IPS-18c (cell line): ENCODE data around the gene POLE4.

ENCODE experiments used
- H3K4me3 ChIP-seq: 2 replicates; pipeline ENCODE4 v1.7.0; 2013; ENCODE audit warnings: low read depth, mild to moderate bottlenecking, low read length, moderate library complexity; ENCODE audit not compliant: insufficient read depth
- H3K9me3 ChIP-seq: one replicate; pipeline ENCODE4 v1.6.1; 2013; ENCODE audit warnings: mild to moderate bottlenecking, low read length, moderate library complexity; ENCODE audit not compliant: control insufficient read depth, insufficient read depth

POLE4 gene, protein sequence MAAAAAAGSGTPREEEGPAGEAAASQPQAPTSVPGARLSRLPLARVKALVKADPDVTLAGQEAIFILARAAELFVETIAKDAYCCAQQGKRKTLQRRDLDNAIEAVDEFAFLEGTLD

GRCh38 chr2:74958274-74959105 is at the start of gene POLE4:
POLE4 (plus strand) TSS chr2:74958643; CDS start chr2:74958680, 37 bp downstream.
- Histone ChIP-seq H3K9me3 (peaks cover 2% of the 10 kb centered on the region), H3K4me3 (peak within 1 kb of the TSS; percentile 49)

DNA sequence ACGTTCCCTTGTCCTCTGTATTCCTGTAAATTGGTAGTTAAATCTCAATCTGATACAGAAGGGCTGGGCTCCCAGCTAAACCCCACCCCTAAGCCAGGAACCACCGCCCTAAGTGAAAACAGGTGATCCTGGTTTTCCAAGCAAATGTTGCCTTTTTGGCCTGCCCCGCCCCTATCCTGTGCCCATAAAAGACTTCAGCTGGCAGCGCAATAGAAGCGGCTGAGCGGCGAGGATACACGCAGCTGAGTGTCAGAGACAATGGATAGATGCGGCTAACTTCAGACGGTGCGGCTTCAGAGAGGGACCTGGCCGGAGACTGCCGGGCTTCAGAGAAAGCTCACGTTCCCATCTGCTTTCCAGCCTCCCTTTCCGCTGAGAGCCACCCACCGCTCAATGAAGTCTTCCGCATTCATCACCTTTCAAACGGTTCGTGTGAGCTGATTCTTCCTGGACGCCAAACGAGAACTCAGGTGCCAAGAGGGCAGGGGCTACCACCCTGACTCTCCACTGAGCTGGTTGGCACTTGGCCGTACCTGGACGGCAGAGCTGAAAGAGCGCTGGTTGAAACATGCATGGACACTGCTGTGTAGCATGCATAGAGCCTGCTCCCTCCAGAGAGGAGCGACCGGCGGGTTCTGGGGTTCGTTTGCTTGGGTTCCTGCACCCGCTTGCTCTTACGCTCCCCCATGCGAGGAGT is 49.5 kb upstream of the POLE4 start:
- peaks cover 2% of the 10 kb centered on the region for H3K9me3 ChIP-seq
- H3K4me3 ChIP-seq = no peak overlapping the region

- no peak overlapping the region for H3K4me3 ChIP-seq
- peaks cover 2% of the 10 kb centered on the region for H3K9me3 ChIP-seq
These were observed 48.2 kb upstream of the POLE4 start for GRCh38 chr2:74910245-74910644.

DNA sequence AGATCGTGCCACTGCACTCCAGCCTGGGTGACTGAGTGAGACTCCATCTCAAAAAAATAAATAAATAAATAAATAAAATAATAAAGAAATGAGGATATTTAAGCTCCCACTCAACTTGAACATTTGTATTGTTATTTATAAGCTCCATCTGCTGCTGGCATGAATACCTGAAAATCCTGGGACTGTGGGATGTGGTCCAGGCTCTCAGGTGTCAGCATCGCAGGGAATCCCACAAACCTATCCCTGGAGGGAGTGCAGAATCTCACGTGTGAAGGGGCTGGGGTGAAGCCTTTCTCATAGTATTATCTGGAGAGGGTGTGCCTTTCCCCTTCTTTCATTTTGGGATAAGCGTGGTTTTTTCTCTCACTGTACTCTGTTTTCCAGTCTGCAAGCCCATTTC is 47.4 kb upstream of the POLE4 start:
- Histone ChIP-seq H3K9me3 (peaks cover 2% of the 10 kb centered on the region), H3K4me3 (no peak overlapping the region)

GRCh38 chr2:74915743-74916142 is 42.7 kb upstream of the POLE4 start:
- H3K9me3 ChIP-seq = peaks cover 2% of the 10 kb centered on the region
- H3K4me3 ChIP-seq = no peak overlapping the region

- Histone ChIP-seq H3K9me3 (peaks cover 2% of the 10 kb centered on the region), H3K4me3 (no peak overlapping the region)
These were observed 42.0 kb upstream of the POLE4 start for GRCh38 chr2:74916394-74916793.

DNA sequence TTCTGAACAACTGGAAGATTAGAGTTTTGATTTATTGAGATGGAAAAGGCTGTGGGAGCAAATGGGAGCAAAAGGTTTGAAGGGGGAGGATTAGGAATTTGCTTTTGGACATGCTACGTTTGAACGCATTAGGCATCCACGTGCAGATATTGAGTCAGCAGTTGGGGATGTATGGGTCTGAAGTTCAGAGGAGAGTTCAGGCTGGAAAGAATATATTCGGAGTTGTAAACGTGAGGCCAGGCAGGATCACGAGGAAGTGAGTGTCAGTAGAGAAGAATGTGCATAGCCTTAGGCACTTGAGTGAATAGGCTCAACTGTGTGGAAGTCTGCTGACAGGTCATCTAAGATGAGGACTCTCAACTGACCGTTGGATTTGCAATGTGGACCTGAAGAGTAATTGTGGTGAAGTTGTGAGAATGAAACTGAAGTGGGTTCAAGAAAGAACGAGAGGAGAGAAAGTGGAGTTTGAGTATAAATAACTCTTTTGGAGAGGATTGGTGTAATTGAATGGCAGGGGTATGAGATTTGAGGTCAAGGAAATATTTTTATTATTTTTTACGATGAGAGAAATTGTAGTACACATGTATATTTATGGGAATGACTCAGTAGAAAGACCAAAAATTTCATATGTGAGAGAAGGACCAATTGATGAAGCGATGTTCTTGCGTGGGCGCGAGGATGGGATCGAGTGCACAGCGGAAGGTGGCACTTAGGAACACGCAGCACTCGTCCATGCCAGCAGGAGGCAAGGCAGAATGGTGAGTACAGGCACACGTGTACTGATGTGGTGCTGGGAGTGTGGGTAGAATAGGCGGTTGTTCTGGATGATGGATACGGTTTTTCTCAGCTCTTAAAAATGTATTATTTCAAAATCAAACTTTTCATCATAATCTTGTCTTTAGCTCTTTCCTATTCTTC is 40.5 kb upstream of the POLE4 start:
- Histone ChIP-seq H3K4me3 (no peak overlapping the region), H3K9me3 (peaks cover 2% of the 10 kb centered on the region)

- Histone ChIP-seq H3K9me3 (peaks cover 2% of the 10 kb centered on the region), H3K4me3 (peak overlapping the region; percentile 55)
These were observed 38.6 kb upstream of the POLE4 start for GRCh38 chr2:74919827-74920226.

GRCh38 chr2:74921236-74921736 is 37.2 kb upstream of the POLE4 start:
- Histone ChIP-seq H3K4me3 (no peak overlapping the region), H3K9me3 (peaks cover 2% of the 10 kb centered on the region)

DNA sequence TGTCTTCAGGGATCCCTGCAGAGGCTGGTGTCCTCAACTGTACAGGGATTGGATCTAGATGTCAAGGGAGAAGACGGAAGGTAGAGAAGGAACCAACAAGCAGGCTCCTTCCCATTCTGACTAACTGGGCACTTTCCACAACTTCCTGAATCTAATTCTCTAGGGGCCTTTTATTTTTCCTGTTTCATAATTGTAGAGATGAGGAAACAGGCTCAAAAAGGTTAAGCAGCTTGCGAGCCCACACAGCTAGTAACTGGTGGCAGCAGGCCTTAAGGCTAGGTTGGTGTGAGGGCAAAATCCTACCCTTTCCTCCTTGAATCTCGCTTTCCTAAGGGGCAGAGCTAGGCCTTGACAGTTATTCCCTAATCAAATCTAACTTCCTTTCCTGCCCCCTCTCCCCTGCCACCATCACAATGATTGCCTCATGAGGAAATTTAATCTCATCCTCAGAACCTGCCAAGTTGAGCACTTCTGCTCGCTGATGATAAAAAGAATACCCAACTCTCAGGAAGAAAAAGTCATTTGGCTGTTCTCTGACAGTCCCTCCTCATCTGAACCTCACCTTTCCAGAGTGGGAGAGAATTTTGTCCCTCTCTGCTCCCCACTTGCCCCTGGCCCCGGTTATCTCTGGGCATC is 35.7 kb upstream of the POLE4 start:
- Histone ChIP-seq H3K9me3 (no peaks in the 10 kb centered on the region), H3K4me3 (no peak overlapping the region)

DNA sequence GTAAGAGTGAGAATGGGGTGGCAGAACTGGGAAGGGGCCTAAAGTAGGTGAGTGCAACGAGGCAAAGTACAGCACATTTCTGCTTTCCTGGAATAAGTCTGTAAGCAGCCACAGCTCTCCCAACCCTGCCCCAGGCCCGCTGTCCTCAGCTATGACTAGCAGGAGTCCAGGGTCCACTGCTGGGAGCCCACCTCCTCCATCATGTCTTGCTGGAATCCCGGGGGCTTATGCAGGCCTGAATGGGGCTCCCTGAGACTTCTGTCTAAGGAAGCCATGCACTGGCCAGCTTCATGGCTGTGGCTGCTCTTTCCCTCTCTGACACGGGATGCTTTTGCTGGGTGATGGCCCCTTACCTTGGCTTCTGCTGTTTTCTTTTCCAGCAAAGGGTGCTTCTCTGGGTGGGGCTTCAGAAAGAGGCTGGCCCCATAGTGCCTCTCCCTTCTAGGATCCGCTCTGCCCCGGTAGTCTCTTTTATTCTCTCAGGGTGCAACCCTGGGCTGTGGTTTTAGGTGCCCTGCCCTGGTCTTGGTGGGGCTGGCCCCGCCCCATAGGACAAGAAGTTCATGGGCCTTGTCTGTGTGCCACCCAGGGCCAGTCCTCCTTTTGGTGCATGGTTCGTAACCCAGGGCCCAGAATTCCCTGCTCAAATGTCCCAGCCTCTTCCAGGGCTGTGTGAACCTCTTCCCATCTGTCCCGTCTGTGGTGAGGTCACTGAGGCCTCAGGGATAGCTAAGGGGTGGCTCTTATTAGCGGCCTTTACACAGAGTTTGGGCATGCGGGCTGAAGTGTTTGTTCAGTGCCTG is 33.8 kb upstream of the POLE4 start:
- Histone ChIP-seq H3K4me3 (no peak overlapping the region), H3K9me3 (no peaks in the 10 kb centered on the region)

DNA sequence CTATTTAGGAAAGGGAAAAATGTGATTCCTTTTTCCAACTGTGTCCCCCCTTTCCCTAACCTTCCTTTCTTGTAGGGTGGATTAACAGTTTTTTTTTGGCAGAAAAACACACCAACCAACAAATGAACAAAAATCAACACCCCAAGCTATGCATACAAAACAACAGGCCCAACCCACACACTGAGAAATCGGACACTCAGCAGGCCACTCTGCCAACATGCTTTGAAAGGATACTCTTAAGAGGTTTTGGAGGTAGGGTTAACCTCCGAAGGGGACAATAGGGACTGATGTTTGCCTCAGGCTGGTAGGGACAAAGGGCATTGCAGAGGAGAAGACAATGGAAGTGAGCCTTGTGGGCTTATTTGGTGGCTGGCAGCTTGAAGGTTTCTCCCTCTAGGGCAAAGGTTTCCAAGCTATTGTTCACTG is 33.1 kb upstream of the POLE4 start:
- no peaks in the 10 kb centered on the region for H3K9me3 ChIP-seq
- H3K4me3 ChIP-seq = no peak overlapping the region

- H3K9me3 ChIP-seq = no peaks in the 10 kb centered on the region
- no peak overlapping the region for H3K4me3 ChIP-seq
These were observed 30.8 kb upstream of the POLE4 start for GRCh38 chr2:74927621-74928020.

DNA sequence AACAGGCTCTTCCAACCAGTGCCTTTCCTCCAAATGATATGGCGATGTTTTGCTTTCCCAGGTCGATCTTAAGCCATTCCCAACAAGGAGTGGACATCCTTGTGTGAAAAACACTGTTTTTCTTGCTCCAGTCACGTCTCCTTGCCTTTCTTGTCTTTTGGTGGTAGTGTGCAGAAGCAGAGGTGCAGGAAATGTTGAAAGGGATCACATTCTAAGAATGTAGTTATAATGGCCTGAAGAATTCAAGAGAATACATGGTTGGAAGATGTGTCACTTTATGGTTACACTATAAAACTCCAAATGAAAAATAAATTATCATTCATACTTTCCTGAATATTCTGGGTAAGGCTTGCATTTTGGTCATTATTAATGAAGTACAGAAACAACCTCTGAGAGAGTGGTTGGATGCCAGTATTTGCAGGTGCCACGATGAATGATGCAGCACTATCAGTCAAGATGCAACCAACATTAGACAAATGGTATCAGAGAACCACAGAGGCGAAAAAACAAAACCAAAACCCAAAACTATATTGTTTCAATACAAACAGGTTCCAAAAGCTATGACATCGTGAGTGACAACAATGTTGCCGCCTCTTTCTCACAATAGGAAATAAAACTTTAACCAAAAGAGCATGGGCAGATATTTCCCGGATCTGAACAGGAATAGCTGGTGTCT is 27.5 kb upstream of the POLE4 start:
- H3K4me3 ChIP-seq = no peak overlapping the region

DNA sequence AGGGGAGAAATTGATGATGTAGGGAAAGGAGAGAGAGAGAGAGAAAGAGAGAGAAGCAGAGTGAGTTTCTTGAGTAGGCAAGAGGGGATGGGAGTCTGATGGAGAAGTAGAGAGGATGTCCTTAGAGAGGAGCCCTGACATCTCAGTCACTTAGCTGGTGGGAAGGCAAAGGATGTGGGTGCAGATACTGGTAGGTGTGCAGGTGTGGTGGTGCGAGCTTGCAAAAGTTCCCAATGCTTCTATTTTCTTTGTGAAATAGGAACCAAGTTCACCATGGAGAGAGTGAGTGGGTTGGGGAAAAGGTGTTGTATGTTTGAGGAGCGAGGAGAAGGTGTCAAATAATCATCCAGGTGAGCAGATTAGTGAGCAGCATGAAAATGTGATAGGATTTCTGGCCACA is 26.5 kb upstream of the POLE4 start:
- no peak overlapping the region for H3K4me3 ChIP-seq
- H3K9me3 ChIP-seq = no peaks in the 10 kb centered on the region

More for the DNA sequence above, 27.5 kb upstream of the POLE4 start:
- H3K9me3 ChIP-seq = no peaks in the 10 kb centered on the region
